ENCODE results near the gene PAPOLB.

PAPOLB gene

DNA sequence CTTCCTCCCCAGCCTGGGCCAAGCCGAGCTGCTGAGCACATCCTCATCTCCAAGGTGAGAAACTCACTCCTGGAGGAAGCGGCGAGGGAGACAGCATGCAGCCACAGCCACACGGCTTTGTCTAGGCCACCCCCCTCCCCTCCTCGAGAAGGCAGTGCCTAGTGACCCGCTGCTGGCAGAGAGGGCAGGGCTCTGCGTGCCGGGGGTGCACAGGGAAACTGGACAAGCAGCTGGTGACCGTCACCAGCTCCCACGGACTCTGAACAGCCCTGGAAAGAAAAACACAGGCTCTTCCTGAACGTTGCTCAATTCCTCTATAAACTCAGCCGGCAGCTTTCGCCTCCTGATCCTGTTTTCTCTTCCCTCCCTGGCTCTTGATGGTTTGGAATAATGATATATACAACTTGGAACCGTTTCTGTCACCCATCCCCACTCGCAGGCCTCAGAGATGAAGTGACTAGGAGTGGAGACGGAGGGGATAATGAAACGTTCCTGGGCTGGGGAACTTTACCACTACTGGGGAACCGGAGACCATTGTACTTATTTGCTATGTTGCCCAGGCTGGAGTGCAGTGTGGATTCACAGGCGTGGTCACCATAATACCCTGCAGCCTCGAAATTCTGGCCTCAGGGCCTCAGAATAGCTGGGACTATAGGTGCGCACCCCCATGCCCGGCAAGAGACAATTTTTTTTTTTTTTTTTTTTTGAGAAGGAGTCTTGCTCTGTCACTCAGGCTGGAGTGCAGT, 19.3 kb downstream of the PAPOLB start:
- DNase-seq (ENCODE audit: low read depth): no peak

DNA sequence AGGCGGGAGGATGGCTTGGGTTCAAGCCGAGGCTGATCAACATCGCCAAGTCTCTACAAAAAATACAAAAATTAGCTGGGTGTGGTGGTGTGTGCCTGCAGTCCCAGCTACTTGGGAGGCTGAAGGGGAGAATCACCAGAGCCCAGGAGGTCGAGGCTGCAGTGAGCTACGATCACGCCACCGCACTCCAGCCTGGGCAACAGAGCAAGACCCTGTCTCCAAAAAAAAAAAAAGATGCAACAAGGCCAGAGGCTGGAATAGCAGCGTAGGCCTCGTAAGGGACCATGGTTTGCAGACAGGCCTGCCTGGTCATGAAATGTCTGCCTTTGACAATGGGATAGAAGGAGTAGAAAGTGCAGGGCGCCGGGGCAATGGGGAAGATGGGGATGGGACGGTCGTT, 20.0 kb downstream of the PAPOLB start:
- DNase-seq (ENCODE audit: low read depth): no peak

DNA sequence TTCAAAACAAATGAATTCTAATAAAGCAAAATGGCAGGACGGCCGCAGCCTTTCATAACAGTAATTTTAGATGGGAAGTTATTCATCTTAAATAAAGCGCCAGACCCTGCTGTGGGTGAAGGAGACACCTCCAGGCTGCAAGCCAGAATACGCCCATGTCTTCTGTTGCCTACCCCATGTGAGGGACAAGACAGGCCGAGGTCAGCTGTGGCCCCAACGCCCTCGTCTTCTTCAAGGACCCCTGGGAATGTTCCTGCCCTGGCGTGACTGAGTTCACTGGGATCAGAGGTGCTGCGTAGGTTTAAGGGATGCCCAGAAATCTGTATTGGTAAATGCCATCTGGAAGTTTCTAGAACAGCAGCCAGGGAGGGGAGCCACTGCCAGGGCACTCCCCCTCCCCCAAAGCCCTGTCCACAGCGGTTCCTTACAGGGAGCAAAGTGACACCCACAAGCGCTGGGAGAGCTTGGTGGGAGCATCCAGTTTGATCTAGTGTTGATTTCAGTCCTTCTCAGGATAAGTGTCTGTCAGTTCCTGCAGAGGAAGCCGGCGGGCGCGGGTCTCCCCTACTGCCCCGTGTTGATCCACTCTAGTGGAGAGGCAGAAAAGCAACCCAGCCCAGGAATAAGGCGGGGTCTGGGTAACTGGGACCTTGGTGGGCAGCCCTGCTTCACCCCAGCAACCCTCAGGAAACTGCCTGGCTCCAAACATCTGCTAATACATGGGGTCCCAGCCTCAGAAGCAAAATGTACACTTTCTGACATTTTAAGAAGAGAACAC, 20.6 kb downstream of the PAPOLB start:
- no peak for DNase-seq (ENCODE audit: low read depth)

DNA sequence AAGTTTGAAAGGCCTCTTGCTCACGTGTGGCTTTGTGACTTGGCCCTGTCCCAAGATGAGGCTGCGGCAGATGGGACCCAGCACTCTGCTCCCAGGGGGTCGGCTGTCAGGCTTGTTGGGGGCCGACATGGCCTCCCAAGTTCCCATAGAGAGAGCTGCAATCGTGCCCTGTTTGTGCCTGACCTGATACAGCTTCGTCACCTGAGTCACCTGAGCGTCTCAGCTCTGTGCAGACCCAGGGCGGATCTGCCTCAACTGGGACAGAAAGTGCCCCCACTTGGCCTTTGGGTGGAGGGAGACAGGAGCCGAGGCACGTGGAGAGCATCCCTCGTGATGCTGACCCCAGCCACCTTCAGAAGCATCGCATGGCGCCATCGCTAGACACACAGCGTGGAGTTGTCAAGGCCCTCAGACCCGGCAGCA, 21.7 kb downstream of the PAPOLB start:
- no peak for DNase-seq (ENCODE audit: low read depth)

- no peak for DNase-seq (ENCODE audit: low read depth)
These were observed 23.1 kb downstream of the PAPOLB start for GRCh38 chr7:4838626-4839334.

DNA sequence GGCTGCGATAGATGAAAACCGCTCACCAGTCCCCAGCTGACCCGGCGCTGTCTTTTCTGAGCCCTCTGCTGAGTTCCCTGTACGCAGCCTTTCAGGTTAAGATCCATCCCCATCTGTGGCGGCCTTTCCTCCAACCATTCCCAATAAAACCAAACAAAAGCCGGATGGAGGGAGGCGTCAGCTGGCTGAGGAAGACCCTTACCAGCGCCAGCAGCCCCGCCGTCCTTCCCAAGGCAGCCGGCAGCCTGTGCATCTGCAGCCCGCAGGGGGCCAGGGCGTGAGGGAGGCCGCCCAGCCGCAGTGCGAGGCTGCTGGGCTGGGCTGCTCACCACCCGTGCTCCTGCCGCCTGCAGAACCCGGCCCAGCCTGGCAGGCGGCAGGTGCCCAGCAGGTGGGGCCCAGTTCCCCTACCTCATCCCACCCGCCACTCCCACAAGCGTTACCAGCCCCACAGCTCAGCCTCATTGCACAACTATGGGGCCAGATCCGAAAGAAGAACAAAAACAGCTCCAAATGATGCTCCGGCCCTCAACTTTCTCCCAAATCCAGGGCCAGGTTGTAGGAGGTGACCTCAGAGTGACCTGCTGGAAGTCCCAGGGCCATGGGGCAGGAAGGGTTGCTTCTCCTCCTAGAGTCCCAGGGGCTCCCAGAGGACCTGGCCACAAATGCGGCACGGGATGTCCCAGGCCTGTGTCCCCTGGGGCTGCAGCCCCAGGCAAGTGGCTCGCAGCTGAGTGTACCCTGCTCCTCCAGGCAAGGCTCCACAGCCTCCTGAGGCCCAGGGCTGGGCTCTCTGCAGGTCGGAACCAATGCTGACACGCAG, 23.8 kb downstream of the PAPOLB start:
- DNase-seq (ENCODE audit: low read depth): no peak

GRCh38 chr7:4837041-4837802, 24.6 kb downstream of the PAPOLB start:
- no peak for DNase-seq (ENCODE audit: low read depth)

GRCh38 chr7:4836206-4836661, 25.6 kb downstream of the PAPOLB start:
- DNase-seq (ENCODE audit: low read depth): no peak

- no peak for DNase-seq (ENCODE audit: low read depth)
These were observed 26.2 kb downstream of the PAPOLB start for GRCh38 chr7:4835398-4836205.

DNA sequence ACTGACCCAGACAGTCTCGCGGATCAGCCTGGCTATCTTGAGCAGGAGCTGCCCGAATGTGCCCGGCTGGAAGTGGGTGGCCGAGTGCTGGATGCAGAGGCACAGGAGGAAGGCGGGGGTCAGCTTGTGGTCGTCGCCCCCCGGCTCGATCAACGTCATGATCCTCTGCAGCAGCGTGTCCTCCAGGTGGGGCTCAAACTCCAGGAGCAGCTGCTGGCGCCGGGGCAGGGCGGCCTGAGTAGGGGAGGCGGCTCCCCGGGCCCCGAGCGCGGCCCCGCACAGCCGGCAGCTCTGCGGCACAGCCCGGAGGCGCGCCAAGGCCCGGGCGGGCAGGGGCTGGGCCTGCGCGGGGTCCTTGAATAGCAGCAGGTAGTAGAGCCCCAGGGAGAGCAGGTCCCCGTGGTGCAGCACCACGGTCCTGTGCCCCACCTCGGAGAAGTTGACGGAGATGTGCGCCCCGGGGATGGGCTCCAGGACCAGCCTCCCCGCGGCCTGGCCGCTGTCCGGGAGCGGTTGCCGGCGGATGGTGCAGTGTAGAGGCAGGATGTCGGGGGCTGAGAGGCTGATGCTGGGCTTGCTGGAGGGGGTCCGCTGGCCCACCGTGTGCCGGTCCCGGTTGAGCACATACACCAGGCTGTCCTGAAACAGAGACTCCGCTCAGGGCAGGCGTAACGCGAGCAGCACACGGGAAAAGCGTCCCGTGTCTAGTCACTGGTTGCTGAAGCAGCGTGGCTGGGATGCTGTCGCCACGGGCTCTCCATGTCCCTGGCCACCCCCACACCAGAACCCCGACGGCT, 27.0 kb downstream of the PAPOLB start:
- DNase-seq (ENCODE audit: low read depth): no peak

GRCh38 chr7:4833691-4834600, 27.9 kb downstream of the PAPOLB start:
- DNase-seq (ENCODE audit: low read depth): no peak

GRCh38 chr7:4833176-4833575, 28.7 kb downstream of the PAPOLB start:
- DNase-seq (ENCODE audit: low read depth): no peak

DNA sequence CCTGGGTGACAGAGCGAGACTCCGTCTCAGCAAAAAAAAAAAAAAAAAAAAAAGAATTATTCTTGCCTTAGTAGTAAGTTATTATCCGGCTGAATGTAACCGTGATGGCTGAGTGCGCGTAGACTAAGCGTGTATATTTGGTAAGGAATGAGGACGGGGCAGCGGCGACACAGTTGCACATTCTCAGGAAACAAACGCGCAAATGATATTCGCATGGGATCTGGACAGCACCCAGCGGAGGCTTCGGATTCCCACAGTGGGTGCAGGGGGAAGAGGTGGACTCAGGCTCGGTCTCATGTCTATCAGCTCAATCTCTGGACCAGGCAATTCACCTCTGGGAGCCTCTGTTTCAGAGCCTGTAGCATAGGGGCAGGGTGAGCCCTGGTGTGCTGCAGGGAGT, 29.1 kb downstream of the PAPOLB start:
- no peak for DNase-seq (ENCODE audit: low read depth)

DNA sequence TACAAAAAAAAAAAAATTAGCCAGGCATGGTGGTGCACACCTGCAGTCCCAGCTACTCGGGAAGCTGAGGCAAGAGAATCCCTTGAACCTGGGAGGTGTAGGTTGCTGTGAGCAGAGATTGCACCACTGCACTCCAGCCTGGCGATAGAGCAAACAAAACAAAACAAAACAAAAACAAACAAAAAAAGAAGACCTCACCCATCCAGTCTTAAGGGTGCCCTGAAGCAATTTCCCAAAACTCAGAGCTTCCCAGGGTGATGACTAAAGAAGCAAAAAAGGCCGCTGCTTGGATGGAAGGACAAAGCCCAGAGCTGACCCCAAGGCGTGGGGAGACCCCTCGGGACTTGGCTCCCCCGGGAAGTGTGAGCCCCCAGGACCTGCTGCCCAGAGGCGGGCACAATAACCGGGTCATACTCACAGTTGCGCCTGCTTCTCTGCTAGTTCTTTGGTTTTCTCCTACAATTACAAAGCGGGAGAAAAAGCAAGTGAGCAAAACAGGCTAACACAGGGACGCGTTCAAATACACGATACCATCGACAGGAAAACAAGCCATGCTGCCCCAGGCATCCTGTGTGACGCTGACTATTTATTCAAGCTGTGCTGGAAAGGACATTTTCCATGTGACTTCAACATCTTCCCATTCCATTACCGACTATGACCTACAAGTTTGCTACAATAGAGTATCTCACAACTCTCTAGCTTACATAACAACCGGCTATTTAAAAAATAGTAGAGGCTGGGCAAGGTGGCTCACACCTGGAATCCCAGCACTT, 29.9 kb downstream of the PAPOLB start:
- no peak for DNase-seq (ENCODE audit: low read depth)

DNA sequence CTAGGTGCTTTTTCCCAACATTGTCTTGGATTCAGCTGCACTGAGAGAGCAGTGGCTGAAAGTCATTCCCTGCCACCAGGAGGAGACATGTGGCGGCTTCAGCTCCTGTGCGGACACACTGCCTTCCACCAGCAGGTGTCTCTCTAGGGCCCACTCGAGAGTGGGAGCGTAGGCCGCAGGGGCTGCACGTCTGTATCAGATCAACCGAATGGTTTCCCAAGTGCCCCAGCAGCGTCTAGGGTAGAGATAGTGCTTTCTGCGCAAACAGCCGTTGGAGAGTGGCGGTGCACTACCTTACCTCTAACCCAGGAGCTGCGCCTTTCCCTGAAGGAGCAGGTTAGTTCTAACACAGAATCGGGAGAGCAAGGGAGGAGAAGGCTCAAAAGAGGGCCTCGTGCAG, 31.7 kb downstream of the PAPOLB start:
- DNase-seq (ENCODE audit: low read depth): peak; percentile 25

DNA sequence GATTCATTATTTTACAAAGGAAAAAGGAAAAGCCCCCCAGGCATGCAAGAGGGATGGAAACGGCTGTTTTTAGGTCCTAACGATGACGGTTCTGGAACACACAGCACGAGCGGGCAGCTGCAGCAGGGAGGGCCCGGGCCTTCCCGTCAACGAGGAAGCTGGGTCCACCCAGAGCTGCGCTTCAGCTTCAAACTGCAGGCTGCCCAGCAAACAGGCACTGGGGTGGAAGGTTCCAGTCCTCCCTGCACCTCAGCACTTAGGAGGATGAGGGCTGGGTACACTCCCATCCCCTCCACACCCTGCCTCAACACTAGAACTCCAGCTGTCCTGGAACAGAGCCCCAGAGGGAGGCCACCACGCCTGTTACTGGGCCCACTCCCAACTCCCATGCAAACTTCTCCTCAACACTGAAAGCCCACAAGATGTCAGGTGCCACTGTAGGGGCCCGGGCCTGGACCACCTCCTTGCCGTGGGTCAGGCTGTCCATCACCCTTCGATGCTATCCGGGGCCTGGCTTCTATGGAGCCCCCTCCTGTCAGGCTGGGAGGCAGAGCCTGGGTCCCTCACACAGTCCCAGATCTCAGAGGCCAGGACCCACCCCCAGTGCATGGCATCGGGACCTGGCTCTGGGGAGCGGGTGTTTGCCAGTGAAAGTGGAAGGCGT, 33.0 kb downstream of the PAPOLB start:
- DNase-seq (ENCODE audit: low read depth): no peak

GRCh38 chr7:4825081-4825480, 36.7 kb downstream of the PAPOLB start:
- DNase-seq (ENCODE audit: low read depth): no peak

All from T follicular helper cell (primary cell).